RWPE1 (cell line): ENCODE results near the gene MOSMO.

Experiments
- CTCF ChIA-PET: fragments of 350-600 bp; sonication (Branson Sonifier 250); formaldehyde crosslinking; extraction: SDS; loops from one replicate; lab custom pipeline; 2021; lab: Yijun Ruan, JAX
- POLR2A ChIA-PET: fragments of 400-600 bp; formaldehyde crosslinking; extraction: SDS; loops from one replicate; lab custom pipeline; 2020; ENCODE audit warnings: antibody characterized with exemption; ENCODE audit not compliant: low non-redundant PET; lab: Yijun Ruan, JAX
- DNase-seq: peaks from one replicate; pipeline ENCODE4 v3.0.0; 2012; ENCODE audit warnings: low spot score
- H3K27ac ChIP-seq: fragments of 450-650 bp; 2 replicates; pipeline ENCODE4 v1.5.1; 2017
- CTCF ChIP-seq: fragments of 450-650 bp; conservative IDR thresholded peaks from 2 replicates; pipeline ENCODE4 v1.5.1; 2017; ENCODE audit warnings: low read depth, mild to moderate bottlenecking

MOSMO gene

GRCh38 chr16:22007509-22008214, at the start of gene MOSMO:
Gene MOSMO (plus strand): TSS chr16:22008111. CDS start chr16:22008302, 191 bp downstream.
- POLR2A ChIA-PET, result interaction anchor here (0.8 to 1.4 kb wide), 3 partner anchors 19 to 91 kb away, joined by 3 to 7 read pairs (median 4); no protein-coding TSS in a partner anchor
- DNase-seq, result peak; percentile 73
- H3K27ac ChIP-seq, result peak within 1 kb of the TSS; percentile 78

GRCh38 chr16:21959050-21959449, 48.9 kb upstream of the MOSMO start:
- CTCF ChIA-PET, result interaction anchor here (0.6 kb wide), 1 partner anchor 1705 kb away, joined by 3 read pairs; no protein-coding TSS in a partner anchor
- no peak overlapping the region for H3K27ac ChIP-seq
- TF ChIP-seq CTCF, result no peak
- POLR2A ChIA-PET, result no interaction called here
- DNase-seq, result no peak

More at GRCh38 chr16:22007509-22008214, at the start of gene MOSMO:
- CTCF ChIA-PET, result interaction anchor here (5.1 kb wide), 1 partner anchor 70 kb away, joined by 47 read pairs; no protein-coding TSS in a partner anchor
- no peak for TF ChIP-seq CTCF

GRCh38 chr16:21962475-21962874, 45.4 kb upstream of the MOSMO start:
- POLR2A ChIA-PET, result no interaction called here
- CTCF ChIA-PET, result no interaction called here
- no peak overlapping the region for H3K27ac ChIP-seq
- DNase-seq, result no peak
- no peak for TF ChIP-seq CTCF

GRCh38 chr16:21963887-21964286, 44.0 kb upstream of the MOSMO start:
- POLR2A ChIA-PET, result no interaction called here
- no peak for TF ChIP-seq CTCF
- DNase-seq, result no peak
- CTCF ChIA-PET, result no interaction called here
- no peak overlapping the region for H3K27ac ChIP-seq

GRCh38 chr16:21964353-21964752, 43.6 kb upstream of the MOSMO start:
- CTCF ChIA-PET, result no interaction called here
- no peak overlapping the region for H3K27ac ChIP-seq
- no peak for TF ChIP-seq CTCF
- POLR2A ChIA-PET, result no interaction called here
- no peak for DNase-seq

- DNase-seq, result no peak
- ChIA-PET POLR2A (no interaction called here), CTCF (no interaction called here)
- no peak overlapping the region for H3K27ac ChIP-seq
- TF ChIP-seq CTCF, result no peak
These were observed 36.1 kb upstream of the MOSMO start for GRCh38 chr16:21971856-21972255.
